Smooth muscle cell of the brain vasculature (primary cell): ENCODE results near the gene UBLCP1.
A peak's percentile ranks its signal among the peaks of the same experiment; 100 is the strongest.
"Not testable (repeated sequence)": the region's sequence is repeated elsewhere in the genome, so short reads cannot be mapped to it uniquely, and the experiment has no call there.

Source experiments
- DNase-seq: peaks from one replicate; pipeline ENCODE4 v3.0.0-alpha.2; 2012; ENCODE audit warnings: low read depth, low spot score

UBLCP1 gene, protein sequence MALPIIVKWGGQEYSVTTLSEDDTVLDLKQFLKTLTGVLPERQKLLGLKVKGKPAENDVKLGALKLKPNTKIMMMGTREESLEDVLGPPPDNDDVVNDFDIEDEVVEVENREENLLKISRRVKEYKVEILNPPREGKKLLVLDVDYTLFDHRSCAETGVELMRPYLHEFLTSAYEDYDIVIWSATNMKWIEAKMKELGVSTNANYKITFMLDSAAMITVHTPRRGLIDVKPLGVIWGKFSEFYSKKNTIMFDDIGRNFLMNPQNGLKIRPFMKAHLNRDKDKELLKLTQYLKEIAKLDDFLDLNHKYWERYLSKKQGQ

DNA sequence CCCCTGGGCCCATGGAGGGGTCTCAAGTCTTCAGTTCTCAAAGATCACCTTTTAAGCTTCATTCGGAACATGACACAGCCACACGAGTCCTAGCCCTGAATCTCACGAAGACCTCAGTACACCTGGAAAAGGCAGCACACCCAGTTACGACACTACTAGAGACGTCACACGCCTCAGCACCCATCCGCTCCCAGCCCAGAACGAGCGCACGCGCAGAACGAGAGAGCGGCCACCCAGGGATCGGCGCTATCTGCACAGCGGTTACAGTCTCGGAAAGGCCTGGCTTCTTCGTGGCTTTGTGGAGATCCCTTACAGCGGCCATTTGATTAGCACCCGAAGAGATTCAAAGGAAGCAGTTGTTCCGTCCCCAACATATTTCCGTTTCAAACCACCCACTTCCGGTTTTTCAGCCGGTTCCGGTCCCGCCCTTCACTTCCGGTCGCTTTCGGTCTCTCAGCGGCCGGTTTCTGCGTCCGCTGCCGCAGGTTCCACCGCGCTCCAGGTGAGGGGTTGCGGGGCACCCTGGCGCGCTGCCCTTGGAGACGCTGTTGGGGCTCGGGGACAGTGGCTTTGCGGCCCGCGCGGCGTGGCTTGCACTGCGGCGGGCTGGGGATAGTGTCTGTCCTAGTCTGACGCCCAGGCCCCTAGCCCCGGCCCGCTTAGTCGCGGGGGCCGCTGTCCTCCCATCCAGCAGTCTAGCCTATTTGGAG lies at the start of gene UBLCP1:
Gene UBLCP1 (plus strand): TSS at position 432 of the 710 bp plus-strand sequence. CDS start 5,626 bp downstream, outside the sequence.
- DNase-seq = peak; percentile 29

DNA sequence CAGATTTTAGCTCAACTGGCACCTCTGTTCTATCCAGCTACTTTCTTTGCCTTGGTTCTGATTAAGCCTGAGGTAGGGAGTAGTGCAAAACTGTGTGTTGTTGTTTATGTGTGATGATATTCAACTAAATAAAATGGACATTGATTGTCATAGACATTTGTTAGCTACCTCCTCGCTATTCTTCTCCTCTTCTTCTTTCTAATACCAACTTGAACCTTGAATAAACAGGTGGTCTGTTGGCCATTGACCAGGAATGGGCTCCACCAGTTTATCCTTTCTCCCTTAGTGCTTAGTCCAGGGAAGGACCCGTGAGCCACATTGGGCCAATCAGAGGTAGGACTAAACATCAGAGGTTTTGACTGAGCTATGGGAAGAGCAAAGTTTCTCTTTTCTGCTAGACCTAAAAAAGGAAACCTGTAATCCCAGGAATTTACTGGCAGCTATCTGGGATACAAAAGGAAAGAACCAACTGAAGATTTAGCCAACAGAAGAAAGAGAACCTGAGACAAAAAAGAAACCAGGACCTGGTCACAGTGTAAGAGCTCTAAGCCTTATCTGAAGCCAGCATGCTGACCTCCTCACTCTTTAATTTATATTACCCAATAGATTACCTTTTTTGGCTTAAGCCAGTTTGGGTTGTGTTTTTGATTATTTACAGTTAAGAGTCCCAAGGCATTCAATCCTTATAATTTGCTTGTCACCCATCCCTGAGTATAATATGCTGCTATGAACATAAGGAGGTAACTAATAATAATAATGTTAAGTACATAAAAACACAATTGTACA lies 48.4 kb upstream of the UBLCP1 start:
- no peak for DNase-seq

DNA sequence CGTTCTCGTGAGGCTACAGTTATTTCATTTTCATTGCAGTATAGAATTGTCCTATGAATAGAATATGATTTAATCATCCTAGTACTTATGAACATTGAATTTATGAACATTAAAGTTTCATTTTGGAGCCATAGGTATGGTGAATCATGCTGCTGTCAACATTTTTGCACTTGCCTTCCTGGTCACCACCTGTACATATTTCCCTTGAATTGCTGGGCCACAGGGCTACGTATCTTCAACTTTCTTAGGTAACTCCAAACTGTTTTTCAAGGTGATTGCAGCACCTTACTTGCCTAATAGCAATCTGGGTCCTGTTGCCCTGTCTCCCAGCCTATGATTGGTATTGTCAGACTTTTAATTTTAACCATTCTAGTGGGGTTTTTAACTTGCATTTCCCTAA lies 47.2 kb upstream of the UBLCP1 start:
- no peak for DNase-seq

- no peak for DNase-seq
Measured at GRCh38 chr5:159216454-159216853, 46.6 kb upstream of the UBLCP1 start.

GRCh38 chr5:159217236-159217635 lies 45.9 kb upstream of the UBLCP1 start:
- DNase-seq = no peak

- no peak for DNase-seq
Measured at GRCh38 chr5:159218595-159219023, 44.5 kb upstream of the UBLCP1 start.

GRCh38 chr5:159220206-159220605 lies 42.9 kb upstream of the UBLCP1 start:
- no peak for DNase-seq

DNA sequence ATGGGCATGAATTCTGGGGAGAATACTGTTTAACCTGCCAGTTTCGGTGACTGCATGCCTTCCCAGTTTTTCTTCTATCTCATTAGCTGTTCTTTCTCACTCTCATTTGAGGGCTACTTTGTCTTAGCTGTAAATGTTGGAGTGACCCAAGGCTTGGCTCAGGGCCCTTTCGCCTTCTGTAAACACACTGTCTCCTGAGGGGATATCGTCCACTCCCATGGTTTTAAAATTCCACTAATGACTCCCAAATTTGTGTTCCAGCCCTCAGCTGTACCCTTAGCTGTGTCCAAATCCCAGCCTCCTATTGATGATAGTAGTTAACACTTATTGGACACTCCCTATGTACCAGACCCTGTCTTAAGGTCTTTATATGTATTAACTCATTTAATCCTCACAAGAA lies 39.6 kb upstream of the UBLCP1 start:
- DNase-seq = no peak

DNA sequence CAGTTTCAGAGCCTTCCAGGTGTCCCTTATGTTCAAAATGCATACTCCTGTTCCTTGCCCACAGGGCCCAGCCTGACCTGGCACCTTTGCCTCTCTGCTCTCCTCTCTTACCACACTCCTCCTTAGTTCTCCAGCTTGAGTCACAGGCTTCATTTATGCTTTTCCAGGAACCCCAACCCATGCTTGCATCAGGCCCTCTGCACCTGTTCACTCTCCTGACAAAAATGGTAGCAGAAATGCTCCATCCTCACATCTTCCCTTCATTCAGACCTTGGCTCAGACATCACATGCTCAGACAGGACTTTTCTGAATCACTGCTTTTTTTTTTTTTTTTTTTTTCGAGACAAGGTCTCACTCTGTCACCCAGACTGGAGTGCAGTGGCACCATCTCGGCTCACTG lies 38.6 kb upstream of the UBLCP1 start:
- no peak for DNase-seq

- no peak for DNase-seq
Measured at GRCh38 chr5:159226451-159226850, 36.6 kb upstream of the UBLCP1 start.

- no peak for DNase-seq
Measured at GRCh38 chr5:159227452-159227851, 35.6 kb upstream of the UBLCP1 start.

- not testable (repeated sequence) for DNase-seq
Measured at GRCh38 chr5:159228097-159228496, 35.0 kb upstream of the UBLCP1 start.

- DNase-seq = no peak
Measured at GRCh38 chr5:159230657-159231056, 32.4 kb upstream of the UBLCP1 start.

GRCh38 chr5:159231167-159231566 lies 31.9 kb upstream of the UBLCP1 start:
- no peak for DNase-seq

- not testable (repeated sequence) for DNase-seq
Measured at GRCh38 chr5:159235871-159236520, 27.1 kb upstream of the UBLCP1 start.

GRCh38 chr5:159240301-159240870 lies 22.7 kb upstream of the UBLCP1 start:
- DNase-seq = no peak

- no peak for DNase-seq
Measured at GRCh38 chr5:159241946-159242552, 21.0 kb upstream of the UBLCP1 start.

- DNase-seq = no peak
Measured at GRCh38 chr5:159242656-159243055, 20.4 kb upstream of the UBLCP1 start.

- no peak for DNase-seq
Measured at GRCh38 chr5:159243385-159243784, 19.7 kb upstream of the UBLCP1 start.

DNA sequence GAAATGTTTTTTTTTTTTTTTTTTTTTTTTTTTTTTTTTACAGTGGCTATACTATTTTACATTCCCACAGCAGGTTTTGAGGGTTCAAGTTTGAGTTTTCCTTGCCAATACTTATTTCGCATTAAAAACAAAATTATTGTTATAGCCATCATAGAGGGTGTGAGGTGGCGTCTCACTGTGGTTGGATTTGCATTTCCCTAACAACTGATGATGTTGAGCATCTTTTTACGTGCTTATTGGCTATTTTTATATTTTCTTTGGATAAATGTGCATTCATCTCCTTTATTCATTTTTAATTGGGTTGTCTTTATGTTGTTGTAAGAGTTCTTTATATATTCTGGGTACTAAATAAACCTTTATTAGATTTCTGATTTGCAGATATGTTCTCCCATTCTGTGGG lies 18.9 kb upstream of the UBLCP1 start:
- DNase-seq = no peak

DNA sequence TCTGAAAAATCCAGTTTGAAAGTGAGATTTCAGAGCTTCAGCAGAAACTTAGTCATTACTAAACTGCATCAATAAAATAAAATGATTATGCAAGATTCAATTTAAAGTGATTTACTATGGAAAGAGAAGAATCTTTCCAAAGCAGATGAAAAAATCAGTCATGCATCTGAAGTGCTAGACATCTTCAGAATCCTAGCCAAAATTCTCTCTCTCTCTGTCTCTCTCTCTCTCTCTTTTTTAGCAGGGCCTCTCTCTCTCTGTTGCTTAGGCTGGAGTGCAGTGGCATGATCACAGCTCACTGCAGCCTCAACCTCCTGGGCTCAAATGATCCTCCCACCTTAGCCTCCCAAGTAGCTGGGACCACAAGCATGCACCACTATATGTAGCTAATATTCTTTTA lies 18.2 kb upstream of the UBLCP1 start:
- no peak for DNase-seq
